ENCODE results near the gene ABHD8. TPM values are rescaled to one million over a fixed set of nuclear protein-coding genes. Genes with fewer than 3 reads are reported as not detected.
"Not testable (repeated sequence)": the region's sequence is repeated elsewhere in the genome, so short reads cannot be mapped to it uniquely, and the experiment has no call there.

The ABHD8 gene
- total RNA-seq, 5 donors from 2014 or later (not counting 1 experiment from before 2014, with no cell fraction given) = 5.3 to 12.4 (median 11.3) TPM

GRCh38 chr19:17302391-17303166 lies 646 bp downstream of the ABHD8 start:
- Histone ChIP-seq H3K27ac (ENCODE audit: low read length) (peak overlapping the region; percentile 53), H3K36me3 (ENCODE audit: control insufficient read depth in 2 of 2, extremely low read depth in 1 of 2, insufficient read depth in 1 of 2, low read length in 1 of 2) (no peaks in the 10 kb centered on the region), H3K4me1 (ENCODE audit: control insufficient read depth in 1 of 2, extremely low read depth in 1 of 2, insufficient read depth in 2 of 2, low read length in 2 of 2) (peaks cover 2 to 49% of the 10 kb centered on the region in 2 experiments), H3K9me3 (no peaks in the 10 kb centered on the region), H3K27me3 (replicated peaks in 1 of 2; ENCODE audit: control insufficient read depth in 2 of 2, extremely low read depth in 1 of 2, insufficient read depth in 2 of 2, low read length in 1 of 2) (no peaks in the 10 kb centered on the region), H3K4me3 (ENCODE audit: control insufficient read depth in 1 of 2, extremely low read depth in 1 of 2, low read length in 1 of 2) (peak overlapping the region; percentile 62 to 72)
- H3K36me3 Mint-ChIP-seq = peaks cover 5% of the 10 kb centered on the region
- POLR2A ChIA-PET = no interaction called here
- H3K9me3 Mint-ChIP-seq = no peaks in the 10 kb centered on the region
- H3K4me3 Mint-ChIP-seq = peak overlapping the region; percentile 70 to 80 (median 74)
- peak; percentile 3 to 9 (median 6) for ATAC-seq (replicated peaks in 1 of 4)
- no peaks in the 10 kb centered on the region for H3K27me3 Mint-ChIP-seq
- DNase-seq = peak in 11 of 35 experiments; percentile 17 to 44 (median 28)
- CTCF ChIA-PET = interaction anchor here in 1 of 2 donors (0.5 to 1.3 kb wide), 3 partner anchors 30 to 1239 kb away, joined by 3 read pairs; no protein-coding TSS in a partner anchor
- WGBS (ENCODE audit: insufficient coverage) = 23% methylated on average over 23 of the region's 29 CpGs
- H3K4me1 Mint-ChIP-seq = peaks cover 23 to 40% (median 30%) of the 10 kb centered on the region in 3 donors
- peak overlapping the region; percentile 19 to 68 for H3K27ac Mint-ChIP-seq

- ChIA-PET CTCF (no interaction called here), POLR2A (no interaction called here)
- Histone ChIP-seq H3K36me3 (ENCODE audit: control insufficient read depth in 2 of 2, extremely low read depth in 1 of 2, insufficient read depth in 1 of 2, low read length in 1 of 2) (no peaks in the 10 kb centered on the region), H3K9me3 (no peaks in the 10 kb centered on the region), H3K4me3 (ENCODE audit: control insufficient read depth in 1 of 2, extremely low read depth in 1 of 2, low read length in 1 of 2) (no peak overlapping the region), H3K27me3 (replicated peaks in 1 of 2; ENCODE audit: control insufficient read depth in 2 of 2, extremely low read depth in 1 of 2, insufficient read depth in 2 of 2, low read length in 1 of 2) (no peaks in the 10 kb centered on the region), H3K27ac (ENCODE audit: low read length) (no peak overlapping the region), H3K4me1 (ENCODE audit: control insufficient read depth in 1 of 2, extremely low read depth in 1 of 2, insufficient read depth in 2 of 2, low read length in 2 of 2) (peaks cover 2 to 35% of the 10 kb centered on the region in 2 experiments)
- no peaks in the 10 kb centered on the region for H3K9me3 Mint-ChIP-seq
- H3K36me3 Mint-ChIP-seq = peaks cover 7% of the 10 kb centered on the region
- H3K27me3 Mint-ChIP-seq = no peaks in the 10 kb centered on the region
- H3K27ac Mint-ChIP-seq = no peak overlapping the region
- WGBS (ENCODE audit: insufficient coverage) = 97% methylated on average over 40 of the region's 51 CpGs
- H3K4me3 Mint-ChIP-seq = no peak overlapping the region
- H3K4me1 Mint-ChIP-seq = peaks cover 23 to 31% (median 23%) of the 10 kb centered on the region in 3 donors
- ATAC-seq (replicated peaks in 1 of 4) = no peak
- no peak for DNase-seq
Measured at GRCh38 chr19:17300992-17301619, 2.1 kb downstream of the ABHD8 start.

GRCh38 chr19:17296976-17297375 lies 6.2 kb downstream of the ABHD8 start:
- Mint-ChIP-seq H3K9me3 (no peaks in the 10 kb centered on the region), H3K27ac (no peak overlapping the region), H3K36me3 (peaks cover 7% of the 10 kb centered on the region), H3K4me1 (peaks cover 4 to 8% (median 7%) of the 10 kb centered on the region in 3 donors), H3K27me3 (no peaks in the 10 kb centered on the region), H3K4me3 (no peak overlapping the region)
- peaks cover 0 to 9% of the 10 kb centered on the region in 2 experiments for H3K4me1 ChIP-seq (ENCODE audit: control insufficient read depth in 1 of 2, extremely low read depth in 1 of 2, insufficient read depth in 2 of 2, low read length in 2 of 2)
- DNase-seq (no peak), ATAC-seq (replicated peaks in 1 of 4) (no peak)
- ChIA-PET CTCF (interaction anchor here in 1 of 2 donors (1.4 kb wide), 1 partner anchor 8 kb away, joined by 4 read pairs; the partner anchor contains the start of gene MRPL34), POLR2A (interaction anchor here in 1 of 2 donors (0.7 kb wide), 1 partner anchor 479 kb away, joined by 9 read pairs; no protein-coding TSS in a partner anchor)
- H3K9me3 ChIP-seq = no peaks in the 10 kb centered on the region
- 85% methylated on average over 3 of the region's 6 CpGs for WGBS (ENCODE audit: insufficient coverage)
- peaks cover 0 to 7% of the 10 kb centered on the region in 2 donors for H3K36me3 ChIP-seq (ENCODE audit: control insufficient read depth in 2 of 2, extremely low read depth in 1 of 2, insufficient read depth in 1 of 2, low read length in 1 of 2)
- peaks cover 0 to 2% of the 10 kb centered on the region in 2 experiments for H3K27me3 ChIP-seq (replicated peaks in 1 of 2; ENCODE audit: control insufficient read depth in 2 of 2, extremely low read depth in 1 of 2, insufficient read depth in 2 of 2, low read length in 1 of 2)
- no peak overlapping the region for H3K27ac ChIP-seq (ENCODE audit: low read length)
- no peak overlapping the region for H3K4me3 ChIP-seq (ENCODE audit: control insufficient read depth in 1 of 2, extremely low read depth in 1 of 2, low read length in 1 of 2)

GRCh38 chr19:17296273-17296672 lies 7.0 kb downstream of the ABHD8 start:
- H3K4me3 Mint-ChIP-seq = no peak overlapping the region
- Histone ChIP-seq H3K27ac (ENCODE audit: low read length) (no peak overlapping the region), H3K9me3 (no peaks in the 10 kb centered on the region), H3K36me3 (ENCODE audit: control insufficient read depth in 2 of 2, extremely low read depth in 1 of 2, insufficient read depth in 1 of 2, low read length in 1 of 2) (peaks cover 0 to 7% of the 10 kb centered on the region in 2 donors), H3K4me1 (ENCODE audit: control insufficient read depth in 1 of 2, extremely low read depth in 1 of 2, insufficient read depth in 2 of 2, low read length in 2 of 2) (peaks cover 0 to 11% of the 10 kb centered on the region in 2 experiments), H3K4me3 (ENCODE audit: control insufficient read depth in 1 of 2, extremely low read depth in 1 of 2, low read length in 1 of 2) (no peak overlapping the region), H3K27me3 (replicated peaks in 1 of 2; ENCODE audit: control insufficient read depth in 2 of 2, extremely low read depth in 1 of 2, insufficient read depth in 2 of 2, low read length in 1 of 2) (peaks cover 0 to 2% of the 10 kb centered on the region in 2 experiments)
- peaks cover 5 to 8% (median 8%) of the 10 kb centered on the region in 3 donors for H3K4me1 Mint-ChIP-seq
- peaks cover 7% of the 10 kb centered on the region for H3K36me3 Mint-ChIP-seq
- WGBS (ENCODE audit: insufficient coverage) = 100% methylated on average over 1 of the region's 4 CpGs
- H3K27me3 Mint-ChIP-seq = no peaks in the 10 kb centered on the region
- CTCF ChIA-PET = interaction anchor here in 1 of 2 donors (0.6 to 0.7 kb wide), 2 partner anchors 15 to 38 kb away, joined by 3 to 7 read pairs; no protein-coding TSS in a partner anchor
- POLR2A ChIA-PET = interaction anchor here in 1 of 2 donors (0.7 kb wide), 1 partner anchor 480 kb away, joined by 9 read pairs; no protein-coding TSS in a partner anchor
- no peak overlapping the region for H3K27ac Mint-ChIP-seq
- H3K9me3 Mint-ChIP-seq = no peaks in the 10 kb centered on the region
- ATAC-seq (replicated peaks in 1 of 4) = no peak
- DNase-seq = no peak

GRCh38 chr19:17295551-17295950 lies 7.7 kb downstream of the ABHD8 start:
- POLR2A ChIA-PET; H3K36me3 ChIP-seq (ENCODE audit: control insufficient read depth in 2 of 2, extremely low read depth in 1 of 2, insufficient read depth in 1 of 2, low read length in 1 of 2); H3K27me3 ChIP-seq (replicated peaks in 1 of 2; ENCODE audit: control insufficient read depth in 2 of 2, extremely low read depth in 1 of 2, insufficient read depth in 2 of 2, low read length in 1 of 2); H3K27ac ChIP-seq (ENCODE audit: low read length); H3K4me1 Mint-ChIP-seq; H3K27ac Mint-ChIP-seq; H3K9me3 ChIP-seq; H3K9me3 Mint-ChIP-seq; ATAC-seq (replicated peaks in 1 of 4); H3K27me3 Mint-ChIP-seq; DNase-seq; H3K4me3 Mint-ChIP-seq; H3K4me3 ChIP-seq (ENCODE audit: control insufficient read depth in 1 of 2, extremely low read depth in 1 of 2, low read length in 1 of 2); H3K36me3 Mint-ChIP-seq: not testable (repeated sequence)
- peaks cover 0 to 11% of the 10 kb centered on the region in 2 experiments for H3K4me1 ChIP-seq (ENCODE audit: control insufficient read depth in 1 of 2, extremely low read depth in 1 of 2, insufficient read depth in 2 of 2, low read length in 2 of 2)
- CTCF ChIA-PET = interaction anchor here in 1 of 2 donors (0.6 kb wide), 1 partner anchor 37 kb away, joined by 3 read pairs; no protein-coding TSS in a partner anchor
- WGBS (ENCODE audit: insufficient coverage) = 100% methylated on average over 4 of the region's 6 CpGs
